DMS153 treated with DMSO at 0.1 percent for 48 hours (cell line): Measurements from ENCODE around the gene POC1A.

Experiments used
- DNase-seq: peaks from one replicate; lab custom pipeline; 2025; ENCODE audit not compliant: unreplicated experiment; lab: John Stamatoyannopoulos, UW

POC1A gene

GRCh38 chr3:52132041-52132440, 22.2 kb downstream of the POC1A start:
- no peak for DNase-seq

- no peak for DNase-seq
Measured at GRCh38 chr3:52130966-52131622, 23.1 kb downstream of the POC1A start.

GRCh38 chr3:52128118-52128683, 26.0 kb downstream of the POC1A start:
- DNase-seq = no peak

- DNase-seq = no peak
Measured at GRCh38 chr3:52126500-52126899, 27.7 kb downstream of the POC1A start.

- no peak for DNase-seq
Measured at GRCh38 chr3:52126036-52126435, 28.2 kb downstream of the POC1A start.

GRCh38 chr3:52124766-52125165, 29.5 kb downstream of the POC1A start:
- DNase-seq = no peak

- DNase-seq = no peak
Measured at GRCh38 chr3:52124126-52124525, 30.1 kb downstream of the POC1A start.

GRCh38 chr3:52123106-52123725, 31.0 kb downstream of the POC1A start:
- DNase-seq = peak; percentile 4

GRCh38 chr3:52122491-52122890, 31.7 kb downstream of the POC1A start:
- DNase-seq = no peak

- DNase-seq = no peak
Measured at GRCh38 chr3:52121813-52122212, 32.4 kb downstream of the POC1A start.

- no peak for DNase-seq
Measured at GRCh38 chr3:52121464-52121805, 32.8 kb downstream of the POC1A start.

GRCh38 chr3:52120556-52121463, 33.4 kb downstream of the POC1A start:
- DNase-seq = no peak

GRCh38 chr3:52119826-52120225, 34.4 kb downstream of the POC1A start:
- no peak for DNase-seq

GRCh38 chr3:52119099-52119498, 35.1 kb downstream of the POC1A start:
- no peak for DNase-seq

GRCh38 chr3:52118156-52118875, 35.9 kb downstream of the POC1A start:
- DNase-seq = no peak

- DNase-seq = no peak
Measured at GRCh38 chr3:52117537-52117936, 36.7 kb downstream of the POC1A start.

- DNase-seq = no peak
Measured at GRCh38 chr3:52112056-52112455, 42.2 kb downstream of the POC1A start.

GRCh38 chr3:52110502-52110901, 43.7 kb downstream of the POC1A start:
- no peak for DNase-seq

GRCh38 chr3:52109611-52110301, 44.5 kb downstream of the POC1A start:
- no peak for DNase-seq
